Transverse colon (tissue), 4 donors: ENCODE data around the gene GAGE12H. TPM values are rescaled to one million over a fixed set of nuclear protein-coding genes. Genes with fewer than 3 reads are reported as not detected.
"Not testable (repeated sequence)": the region's sequence is repeated elsewhere in the genome, so short reads cannot be mapped to it uniquely, and the experiment has no call there.

ENCODE experiments used
- DNase-seq: peaks from one replicate; pipeline ENCODE4 v3.0.0-alpha.2; 2019
- H3K27ac ChIP-seq, 4 donors: fragments of 200-600 bp; sonication (generic); 2 replicates each; pipeline ENCODE4 v1.5.1; 2016 to 2018; ENCODE audit warnings: inconsistent platforms in 4 of 4
- H3K27me3 ChIP-seq: fragments of 200-600 bp; sonication (generic); 2 replicates; pipeline ENCODE4 v1.5.1; 2017; ENCODE audit warnings: inconsistent platforms
- H3K36me3 ChIP-seq, 4 donors: fragments of 200-600 bp; sonication (generic); 2 replicates each; pipeline ENCODE4 v1.5.1; 2017 to 2019; ENCODE audit warnings: inconsistent platforms in 4 of 4
- H3K4me1 ChIP-seq, 4 donors: fragments of 200-600 bp; sonication (generic); 2 replicates each; pipeline ENCODE4 v1.5.1; 2017 to 2020; ENCODE audit warnings: inconsistent platforms in 4 of 4
- H3K4me3 ChIP-seq, 4 donors: fragments of 200-600 bp; sonication (generic); 1 replicate in 1 of 4; 2 replicates in 3 of 4; pipeline versions ENCODE4 v1.5.1 to v1.6.1; 2017 to 2019; ENCODE audit warnings: inconsistent platforms in 4 of 4
- H3K9me3 ChIP-seq, 2 donors: fragments of 200-600 bp; sonication (generic); 2 replicates each; pipeline ENCODE4 v1.5.1; 2017 to 2019; ENCODE audit warnings: inconsistent platforms in 2 of 2
- WGBS, 2 donors: methylation state at CpG; one replicate each; pipeline ENCODE4 v1.1.5; 2018; ENCODE audit warnings: low coverage in 1 of 2; 5-methylcytosine and 5-hydroxymethylcytosine counted together
- in situ Hi-C, 4 donors: fragments of 200-750 bp; cut with MboI; loops; one replicate each; pipeline versions ENCODE4 v1.15.0 to v1.15.1; 2017; ENCODE audit warnings: low sequenced_read_pairs in 3 of 4, low pct_ligation_motif_present in 1 of 4, low pct_unique_long_range_greater_than_20kb in 1 of 4
- intact Hi-C: fragments of 100-400 bp; cut with DNase I; formaldehyde crosslinking; loops from one replicate; pipeline ENCODE4 v1.15.1; 2023; ENCODE audit warnings: low total_unique reads
- total RNA-seq, 4 donors: library from RNA; depleted of rRNA; stranded (reverse); fragments of >200 nt; gene quantifications; one replicate each; pipeline ENCODE4 v1.1.0, GENCODE V29; 2016

Gene GAGE12H
- not detected for total RNA-seq

GRCh38 chrX:49579649-49580048, at the start of gene GAGE12H:
GAGE12H (plus strand) TSS chrX:49579949; CDS start chrX:49581104, 1,155 bp downstream.
- H3K36me3 ChIP-seq, H3K4me3 ChIP-seq, intact Hi-C loops, H3K27me3 ChIP-seq, H3K9me3 ChIP-seq, H3K27ac ChIP-seq, in situ Hi-C loops, H3K4me1 ChIP-seq, DNase-seq: not testable (repeated sequence)
- no CpG with 5 or more reads among the region's 16 CpGs for WGBS, 2 donors

- WGBS, 2 donors, result no CpG with 5 or more reads among the region's 16 CpGs
- H3K27ac ChIP-seq, H3K36me3 ChIP-seq, in situ Hi-C loops, H3K27me3 ChIP-seq, H3K9me3 ChIP-seq, H3K4me3 ChIP-seq, intact Hi-C loops, H3K4me1 ChIP-seq, DNase-seq: not testable (repeated sequence)
Observed at GRCh38 chrX:49531877-49532276, 47.9 kb upstream of the GAGE12H start, which contains the start of gene GAGE12C. GAGE12C (plus strand) TSS chrX:49532177; CDS start chrX:49533332, 1,155 bp downstream.

GRCh38 chrX:49541433-49541832, 38.3 kb upstream of the GAGE12H start, which contains the start of gene GAGE12D:
GAGE12D (plus strand) TSS chrX:49541733; CDS start chrX:49542888, 1,155 bp downstream.
- H3K27me3 ChIP-seq, H3K27ac ChIP-seq, H3K9me3 ChIP-seq, intact Hi-C loops, H3K36me3 ChIP-seq, DNase-seq, in situ Hi-C loops, H3K4me3 ChIP-seq, H3K4me1 ChIP-seq: not testable (repeated sequence)
- no CpG with 5 or more reads among the region's 16 CpGs for WGBS, 2 donors

GRCh38 chrX:49550989-49551388, 28.8 kb upstream of the GAGE12H start, which contains the start of gene GAGE12E:
GAGE12E (plus strand) TSS chrX:49551289; CDS start chrX:49552444, 1,155 bp downstream.
- in situ Hi-C loops, H3K4me3 ChIP-seq, intact Hi-C loops, H3K27ac ChIP-seq, DNase-seq, H3K9me3 ChIP-seq, H3K4me1 ChIP-seq, H3K36me3 ChIP-seq, H3K27me3 ChIP-seq: not testable (repeated sequence)
- WGBS, 2 donors, result no CpG with 5 or more reads among the region's 16 CpGs

GRCh38 chrX:49560542-49560941, 19.2 kb upstream of the GAGE12H start, which contains the start of gene GAGE12F:
GAGE12F (plus strand) TSS chrX:49560842; CDS start chrX:49561997, 1,155 bp downstream.
- in situ Hi-C loops, result not testable (repeated sequence)
- no CpG with 5 or more reads among the region's 16 CpGs for WGBS, 2 donors

GRCh38 chrX:49568728-49569127, 11.0 kb upstream of the GAGE12H start:
- H3K4me1 ChIP-seq, H3K36me3 ChIP-seq, DNase-seq, H3K27me3 ChIP-seq, H3K27ac ChIP-seq, H3K9me3 ChIP-seq, H3K4me3 ChIP-seq, in situ Hi-C loops, intact Hi-C loops: not testable (repeated sequence)
- no CpG with 5 or more reads among the region's 11 CpGs for WGBS, 2 donors

More at GRCh38 chrX:49560542-49560941, 19.2 kb upstream of the GAGE12H start, which contains the start of gene GAGE12F:
- DNase-seq, H3K36me3 ChIP-seq, H3K4me3 ChIP-seq, intact Hi-C loops, H3K27me3 ChIP-seq, H3K9me3 ChIP-seq, H3K4me1 ChIP-seq, H3K27ac ChIP-seq: not testable (repeated sequence)

- in situ Hi-C loops, DNase-seq: not testable (repeated sequence)
Observed at GRCh38 chrX:49569152-49569551, 10.6 kb upstream of the GAGE12H start.

GRCh38 chrX:49570100-49570499, 9.6 kb upstream of the GAGE12H start, which contains the start of gene GAGE12G:
GAGE12G (plus strand) TSS chrX:49570400; CDS start chrX:49571555, 1,155 bp downstream.
- in situ Hi-C loops, intact Hi-C loops, H3K27ac ChIP-seq, H3K9me3 ChIP-seq, H3K4me3 ChIP-seq, H3K4me1 ChIP-seq, H3K27me3 ChIP-seq, DNase-seq, H3K36me3 ChIP-seq: not testable (repeated sequence)
- no CpG with 5 or more reads among the region's 16 CpGs for WGBS, 2 donors

More at GRCh38 chrX:49569152-49569551, 10.6 kb upstream of the GAGE12H start:
- H3K27me3 ChIP-seq, H3K36me3 ChIP-seq, H3K4me1 ChIP-seq, intact Hi-C loops, H3K4me3 ChIP-seq, H3K27ac ChIP-seq, H3K9me3 ChIP-seq: not testable (repeated sequence)
- WGBS, 2 donors, result no CpG with 5 or more reads among the region's 13 CpGs

- H3K9me3 ChIP-seq, H3K4me1 ChIP-seq, H3K27me3 ChIP-seq, H3K36me3 ChIP-seq, in situ Hi-C loops, DNase-seq, H3K27ac ChIP-seq, H3K4me3 ChIP-seq, intact Hi-C loops: not testable (repeated sequence)
- WGBS, 2 donors, result no CpG with 5 or more reads among the region's 16 CpGs
Observed at GRCh38 chrX:49589196-49589595, 9.4 kb downstream of the GAGE12H start, which contains the start of gene GAGE2A. GAGE2A (plus strand) TSS chrX:49589496; CDS start chrX:49590651, 1,155 bp downstream.

- peak; percentile 20 for DNase-seq
Observed at GRCh38 chrX:49589769-49590478, 10.2 kb downstream of the GAGE12H start.

More at GRCh38 chrX:49589769-49590478, 10.2 kb downstream of the GAGE12H start:
- H3K4me1 ChIP-seq, H3K27me3 ChIP-seq, H3K27ac ChIP-seq, H3K36me3 ChIP-seq, intact Hi-C loops, H3K9me3 ChIP-seq, H3K4me3 ChIP-seq, in situ Hi-C loops: not testable (repeated sequence)
- 93 to 94% methylated on average over 19 to 32 of the region's 37 CpGs for WGBS, 2 donors
